ENCODE measurements around the gene TACO1.

The TACO1 gene

GRCh38 chr17:63600569-63601438, at the start of gene TACO1:
TSS of gene TACO1 (plus strand) at chr17:63600895. CDS start at chr17:63601084, 189 bp downstream.
- DNase-seq: peak; percentile 94

GRCh38 chr17:63552211-63552610, 48.5 kb upstream of the TACO1 start:
- DNase-seq: no peak

- DNase-seq: no peak
Observed at GRCh38 chr17:63555500-63556156, 45.1 kb upstream of the TACO1 start.

GRCh38 chr17:63557416-63557815, 43.3 kb upstream of the TACO1 start:
- DNase-seq: no peak

- no peak for DNase-seq
Observed at GRCh38 chr17:63558441-63558840, 42.3 kb upstream of the TACO1 start.

GRCh38 chr17:63561819-63562218, 38.9 kb upstream of the TACO1 start:
- no peak for DNase-seq

GRCh38 chr17:63563339-63563738, 37.4 kb upstream of the TACO1 start:
- DNase-seq: no peak

GRCh38 chr17:63564562-63564961, 36.1 kb upstream of the TACO1 start:
- no peak for DNase-seq

GRCh38 chr17:63567229-63567628, 33.5 kb upstream of the TACO1 start:
- DNase-seq: no peak

GRCh38 chr17:63568563-63568962, 32.1 kb upstream of the TACO1 start:
- no peak for DNase-seq

GRCh38 chr17:63571632-63572310, 28.9 kb upstream of the TACO1 start:
- DNase-seq: no peak

GRCh38 chr17:63573634-63574033, 27.1 kb upstream of the TACO1 start:
- DNase-seq: no peak

GRCh38 chr17:63578027-63578768, 22.5 kb upstream of the TACO1 start:
- no peak for DNase-seq

GRCh38 chr17:63578769-63579111, 22.0 kb upstream of the TACO1 start:
- no peak for DNase-seq

GRCh38 chr17:63579633-63580032, 21.1 kb upstream of the TACO1 start:
- no peak for DNase-seq

- DNase-seq: no peak
Observed at GRCh38 chr17:63587770-63588169, 12.9 kb upstream of the TACO1 start.

GRCh38 chr17:63588797-63589196, 11.9 kb upstream of the TACO1 start:
- no peak for DNase-seq

- DNase-seq: no peak
Observed at GRCh38 chr17:63589646-63590045, 11.0 kb upstream of the TACO1 start.

GRCh38 chr17:63592797-63593196, 7.9 kb upstream of the TACO1 start:
- DNase-seq: no peak

- DNase-seq: no peak
Observed at GRCh38 chr17:63595132-63595531, 5.6 kb upstream of the TACO1 start.

GRCh38 chr17:63596856-63597586, 3.7 kb upstream of the TACO1 start:
- no peak for DNase-seq

GRCh38 chr17:63598281-63598680, 2.4 kb upstream of the TACO1 start:
- no peak for DNase-seq
